OCI-LY7 (cell line): ENCODE data around the gene GRM1. TPM values are rescaled to one million over a fixed set of nuclear protein-coding genes. Genes with fewer than 3 reads are reported as not detected.

Source experiments
- BruUV-seq: library from RNA; stranded (reverse); fragments of 400-500 nt; replicated peaks from 2 replicates; lab custom pipeline; 2021; lab: Mats Ljungman, UMichigan
- CTCF ChIA-PET: fragments of 300-600 bp; sonication (Branson Sonifier 250); formaldehyde crosslinking; loops from one replicate; lab custom pipeline; 2022; ENCODE audit warnings: antibody characterized with exemption; ENCODE audit not compliant: unreplicated experiment; lab: Charles Lee
- POLR2A ChIA-PET: fragments of 300-600 bp; sonication (Branson Sonifier 250); formaldehyde crosslinking; loops from one replicate; lab custom pipeline; 2022; ENCODE audit warnings: antibody characterized with exemption; lab: Charles Lee
- DNase-seq: peaks from one replicate; pipeline ENCODE4 v3.0.0-alpha.2; 2015; ENCODE audit warnings: low spot score
- H2AFZ ChIP-seq: fragments of 200-600 bp; sonication (generic), shearing (Covaris generic); 2 replicates; pipeline ENCODE4 v1.6.1; 2014; ENCODE audit warnings: mild to moderate bottlenecking, antibody characterized with exemption, low read length, moderate library complexity
- H3K27ac ChIP-seq: fragments of 200-600 bp; sonication (generic); 2 replicates; pipeline ENCODE4 v1.5.1; 2014; ENCODE audit warnings: mixed run types, low read depth, mild to moderate bottlenecking, moderate library complexity, low read length, inconsistent platforms; ENCODE audit not compliant: poor library complexity, severe bottlenecking
- H3K36me3 ChIP-seq: fragments of 200-600 bp; sonication (generic); 2 replicates; pipeline ENCODE4 v1.6.1; 2014; ENCODE audit warnings: mild to moderate bottlenecking, antibody characterized with exemption, low read length, moderate library complexity, mixed read lengths; ENCODE audit not compliant: insufficient read depth
- H3K4me1 ChIP-seq: fragments of 200-600 bp; sonication (generic); 2 replicates; pipeline ENCODE4 v1.5.1; 2014; ENCODE audit warnings: mild to moderate bottlenecking, low read length; ENCODE audit not compliant: insufficient read depth, poor library complexity, severe bottlenecking
- H3K4me2 ChIP-seq: fragments of 200-600 bp; sonication (generic); 2 replicates; pipeline ENCODE4 v1.6.1; 2014; ENCODE audit warnings: mild to moderate bottlenecking, low read length
- H3K4me3 ChIP-seq: fragments of 200-600 bp; sonication (generic); 2 replicates; pipeline ENCODE4 v1.5.1; 2014; ENCODE audit warnings: mild to moderate bottlenecking, low read depth, low read length; ENCODE audit not compliant: poor library complexity, severe bottlenecking
- H3K79me2 ChIP-seq: fragments of 200-600 bp; sonication (generic); 2 replicates; pipeline ENCODE4 v1.6.1; 2016; ENCODE audit warnings: low read depth, mild to moderate bottlenecking, low read length, moderate library complexity, mixed read lengths; ENCODE audit not compliant: insufficient read depth
- H3K9me2 ChIP-seq: fragments of 200-600 bp; sonication (generic); 2 replicates; pipeline ENCODE4 v1.6.1; 2016; ENCODE audit warnings: mild to moderate bottlenecking, low read length, mixed read lengths; ENCODE audit not compliant: insufficient read depth
- H3K9me3 ChIP-seq: fragments of 200-600 bp; sonication (generic); 2 replicates; pipeline ENCODE4 v1.6.1; 2014; ENCODE audit warnings: mild to moderate bottlenecking, mixed run types, low read length, mixed read lengths
- H4K20me1 ChIP-seq: fragments of 200-600 bp; sonication (generic); 2 replicates; pipeline ENCODE4 v1.6.1; 2014; ENCODE audit warnings: mild to moderate bottlenecking, antibody characterized with exemption, low read length, moderate library complexity, mixed read lengths; ENCODE audit not compliant: insufficient read depth
- CTCF ChIP-seq: fragments of 200-600 bp; sonication (generic); conservative IDR thresholded peaks from 2 replicates; pipeline ENCODE4 v1.5.1; 2014; ENCODE audit warnings: mild to moderate bottlenecking, antibody characterized with exemption, low read length, moderate library complexity, mixed read lengths
- EZH2phosphoT487 ChIP-seq: fragments of 200-600 bp; sonication (generic); IDR thresholded peaks from 2 replicates; pipeline ENCODE4 v1.6.1; 2018; ENCODE audit warnings: low read depth, borderline replicate concordance, mild to moderate bottlenecking, mixed run types, antibody characterized with exemption, low read length, moderate library complexity, mixed read lengths
- intact Hi-C: fragments of 100-400 bp; cut with micrococcal nuclease; formaldehyde crosslinking; loops from one replicate; pipeline ENCODE4 v1.10.0; 2022; ENCODE audit not compliant: unreplicated experiment
- total RNA-seq, 2 experiments: library from RNA; depleted of rRNA in 1 of 2; stranded (reverse); fragments of >200 nt in 1 of 2; shearing (Covaris generic) in 1 of 2; gene quantifications; 2 replicates each; pipeline ENCODE4 v1.2.3, GENCODE V29; 2014 to 2022

The GRM1 gene
- total RNA-seq, 2 experiments from 2014 or later: not detected

- Histone ChIP-seq H3K27ac (no peak overlapping the region), H3K9me2 (no peaks in the 10 kb centered on the region), H4K20me1 (no peaks in the 10 kb centered on the region), H3K4me3 (no peak overlapping the region), H2AFZ (no peak overlapping the region), H3K36me3 (no peaks in the 10 kb centered on the region), H3K4me1 (no peaks in the 10 kb centered on the region), H3K4me2 (no peak overlapping the region), H3K79me2 (no peaks in the 10 kb centered on the region), H3K9me3 (no peaks in the 10 kb centered on the region)
- ChIA-PET POLR2A (no interaction called here), CTCF (no interaction called here)
- no peak for TF ChIP-seq CTCF
- TF ChIP-seq EZH2phosphoT487: no peak
- intact Hi-C loops: no loop called here
- DNase-seq: no peak
- no TSS peak for BruUV-seq
Observed at GRCh38 chr6:146337376-146337775, 308.5 kb downstream of the GRM1 start.

DNA sequence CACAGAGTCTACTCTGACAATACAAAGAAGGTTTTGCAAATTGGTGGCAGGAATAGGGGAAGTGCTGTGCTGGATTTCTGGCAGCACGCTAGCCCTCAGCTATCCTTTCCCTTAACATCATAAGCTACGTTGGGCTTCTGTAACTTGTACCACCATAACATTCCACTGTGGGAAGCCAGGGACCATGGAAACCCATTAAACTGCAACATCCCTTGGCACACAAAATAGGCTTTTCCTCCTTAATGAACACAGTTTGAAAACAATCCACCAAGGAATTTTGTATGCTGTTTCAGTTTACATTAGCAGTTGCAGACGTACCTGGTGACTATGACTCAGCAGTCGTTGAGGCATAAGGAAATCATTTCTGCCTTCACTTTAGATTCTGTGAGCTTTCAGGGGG lies 310.9 kb downstream of the GRM1 start:
- Histone ChIP-seq H3K79me2 (no peaks in the 10 kb centered on the region), H3K4me2 (no peak overlapping the region), H3K9me2 (no peaks in the 10 kb centered on the region), H3K4me3 (no peak overlapping the region), H3K27ac (no peak overlapping the region), H4K20me1 (no peaks in the 10 kb centered on the region), H3K9me3 (no peaks in the 10 kb centered on the region), H3K4me1 (no peaks in the 10 kb centered on the region), H2AFZ (no peak overlapping the region), H3K36me3 (no peaks in the 10 kb centered on the region)
- POLR2A ChIA-PET: no interaction called here
- BruUV-seq: no TSS peak
- intact Hi-C loops: no loop called here
- CTCF ChIA-PET: no interaction called here
- no peak for DNase-seq
- TF ChIP-seq CTCF (no peak), EZH2phosphoT487 (no peak)

- Histone ChIP-seq H3K4me2 (no peak overlapping the region), H3K36me3 (no peaks in the 10 kb centered on the region), H4K20me1 (no peaks in the 10 kb centered on the region), H3K4me1 (no peaks in the 10 kb centered on the region), H3K27ac (no peak overlapping the region), H3K79me2 (no peaks in the 10 kb centered on the region), H3K9me2 (no peaks in the 10 kb centered on the region), H3K9me3 (no peaks in the 10 kb centered on the region), H2AFZ (no peak overlapping the region), H3K4me3 (no peak overlapping the region)
- BruUV-seq: no TSS peak
- no peak for TF ChIP-seq CTCF
- TF ChIP-seq EZH2phosphoT487: no peak
- POLR2A ChIA-PET: no interaction called here
- CTCF ChIA-PET: no interaction called here
- intact Hi-C loops: no loop called here
- no peak for DNase-seq
Observed at GRCh38 chr6:146341493-146342230, 312.8 kb downstream of the GRM1 start.
